ENCODE measurements around the gene AJM1.

AJM1 gene

DNA sequence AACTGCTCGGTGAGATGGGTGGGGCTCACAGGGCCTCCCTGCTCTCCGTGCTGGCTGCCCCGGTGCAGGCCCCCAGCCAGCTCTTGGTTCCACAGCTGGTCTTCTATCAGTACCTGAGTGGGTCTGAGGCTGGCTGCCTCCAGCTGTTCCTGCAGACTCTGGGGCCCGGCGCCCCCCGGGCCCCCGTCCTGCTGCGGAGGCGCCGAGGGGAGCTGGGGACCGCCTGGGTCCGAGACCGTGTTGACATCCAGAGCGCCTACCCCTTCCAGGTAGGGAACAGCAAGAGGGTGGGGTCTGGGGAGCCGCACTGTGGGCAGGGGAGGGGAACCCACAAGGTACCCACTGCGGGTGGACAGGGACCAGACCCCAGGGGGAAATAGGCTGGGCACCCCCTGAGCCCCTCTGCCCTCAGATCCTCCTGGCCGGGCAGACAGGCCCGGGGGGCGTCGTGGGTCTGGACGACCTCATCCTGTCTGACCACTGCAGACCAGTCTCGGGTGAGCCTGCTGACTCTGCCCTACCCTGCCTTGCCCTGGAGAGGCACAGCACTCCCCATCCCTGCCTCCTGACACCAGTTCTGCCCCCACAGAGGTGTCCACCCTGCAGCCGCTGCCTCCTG is 12.7 kb downstream of the AJM1 start:
- no peak overlapping the region for H3K4me3 Mint-ChIP-seq
- H3K9me3 Mint-ChIP-seq, result no peaks in the 10 kb centered on the region
- H3K36me3 Mint-ChIP-seq (ENCODE audit: low read depth), result no peaks in the 10 kb centered on the region
- no peaks in the 10 kb centered on the region for H3K27me3 Mint-ChIP-seq (ENCODE audit: low read depth)
- H3K27ac Mint-ChIP-seq, result no peak overlapping the region
- no peaks in the 10 kb centered on the region for H3K4me1 Mint-ChIP-seq
- TF ChIP-seq, protein P1, sequence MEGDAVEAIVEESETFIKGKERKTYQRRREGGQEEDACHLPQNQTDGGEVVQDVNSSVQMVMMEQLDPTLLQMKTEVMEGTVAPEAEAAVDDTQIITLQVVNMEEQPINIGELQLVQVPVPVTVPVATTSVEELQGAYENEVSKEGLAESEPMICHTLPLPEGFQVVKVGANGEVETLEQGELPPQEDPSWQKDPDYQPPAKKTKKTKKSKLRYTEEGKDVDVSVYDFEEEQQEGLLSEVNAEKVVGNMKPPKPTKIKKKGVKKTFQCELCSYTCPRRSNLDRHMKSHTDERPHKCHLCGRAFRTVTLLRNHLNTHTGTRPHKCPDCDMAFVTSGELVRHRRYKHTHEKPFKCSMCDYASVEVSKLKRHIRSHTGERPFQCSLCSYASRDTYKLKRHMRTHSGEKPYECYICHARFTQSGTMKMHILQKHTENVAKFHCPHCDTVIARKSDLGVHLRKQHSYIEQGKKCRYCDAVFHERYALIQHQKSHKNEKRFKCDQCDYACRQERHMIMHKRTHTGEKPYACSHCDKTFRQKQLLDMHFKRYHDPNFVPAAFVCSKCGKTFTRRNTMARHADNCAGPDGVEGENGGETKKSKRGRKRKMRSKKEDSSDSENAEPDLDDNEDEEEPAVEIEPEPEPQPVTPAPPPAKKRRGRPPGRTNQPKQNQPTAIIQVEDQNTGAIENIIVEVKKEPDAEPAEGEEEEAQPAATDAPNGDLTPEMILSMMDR (IDR thresholded peaks at IDR 0.05; ENCODE audit: unreplicated experiment in 3 of 3), result no peak

DNA sequence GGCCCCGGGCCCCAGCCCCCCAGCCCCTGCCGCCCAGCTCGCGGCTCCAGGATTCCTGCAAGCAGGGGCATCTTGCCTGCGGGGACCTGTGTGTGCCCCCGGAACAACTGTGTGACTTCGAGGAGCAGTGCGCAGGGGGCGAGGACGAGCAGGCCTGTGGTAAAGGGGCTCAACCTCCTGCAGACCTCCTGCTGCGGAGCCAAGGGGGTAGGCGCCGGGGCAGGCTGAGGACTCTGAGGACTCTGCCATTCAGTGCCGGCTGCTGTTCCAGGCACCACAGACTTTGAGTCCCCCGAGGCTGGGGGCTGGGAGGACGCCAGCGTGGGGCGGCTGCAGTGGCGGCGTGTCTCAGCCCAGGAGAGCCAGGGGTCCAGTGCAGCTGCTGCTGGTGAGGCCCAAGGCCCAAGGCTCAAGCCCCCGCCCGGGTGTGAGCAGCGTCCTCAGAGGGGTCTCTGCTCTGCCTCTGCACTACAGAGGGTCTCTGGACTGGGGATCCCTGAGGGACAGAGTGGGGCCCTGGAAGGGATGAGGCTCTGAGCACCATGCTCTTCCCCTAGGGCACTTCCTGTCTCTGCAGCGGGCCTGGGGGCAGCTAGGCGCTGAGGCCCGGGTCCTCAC is 13.3 kb downstream of the AJM1 start:
- Mint-ChIP-seq H3K4me3 (no peak overlapping the region), H3K27ac (no peak overlapping the region), H3K9me3 (no peaks in the 10 kb centered on the region), H3K27me3 (ENCODE audit: low read depth) (no peaks in the 10 kb centered on the region), H3K36me3 (ENCODE audit: low read depth) (no peaks in the 10 kb centered on the region), H3K4me1 (no peaks in the 10 kb centered on the region)
- TF ChIP-seq, protein P1 (IDR thresholded peaks at IDR 0.05; ENCODE audit: unreplicated experiment in 3 of 3), result no peak

DNA sequence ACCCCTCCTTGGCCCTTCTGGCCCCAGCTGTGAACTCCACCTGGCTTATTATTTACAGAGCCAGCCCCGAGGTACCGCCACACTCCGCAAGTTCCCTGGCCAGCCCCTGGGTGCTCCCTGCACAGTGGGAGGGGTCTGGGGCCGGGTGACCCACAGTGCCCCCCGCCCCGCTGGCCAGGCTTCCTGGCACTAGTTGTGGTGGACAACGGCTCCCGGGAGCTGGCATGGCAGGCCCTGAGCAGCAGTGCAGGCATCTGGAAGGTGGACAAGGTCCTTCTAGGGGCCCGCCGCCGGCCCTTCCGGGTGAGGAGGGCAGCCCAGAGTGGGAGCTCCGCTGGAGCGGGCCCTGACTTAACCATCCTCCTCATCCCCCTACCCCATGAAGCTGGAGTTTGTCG is 13.8 kb downstream of the AJM1 start:
- H3K9me3 Mint-ChIP-seq, result no peaks in the 10 kb centered on the region
- no peaks in the 10 kb centered on the region for H3K4me1 Mint-ChIP-seq
- no peak overlapping the region for H3K27ac Mint-ChIP-seq
- no peaks in the 10 kb centered on the region for H3K36me3 Mint-ChIP-seq (ENCODE audit: low read depth)
- no peaks in the 10 kb centered on the region for H3K27me3 Mint-ChIP-seq (ENCODE audit: low read depth)
- TF ChIP-seq, protein P1 (IDR thresholded peaks at IDR 0.05; ENCODE audit: unreplicated experiment in 3 of 3), result no peak
- H3K4me3 Mint-ChIP-seq, result no peak overlapping the region

DNA sequence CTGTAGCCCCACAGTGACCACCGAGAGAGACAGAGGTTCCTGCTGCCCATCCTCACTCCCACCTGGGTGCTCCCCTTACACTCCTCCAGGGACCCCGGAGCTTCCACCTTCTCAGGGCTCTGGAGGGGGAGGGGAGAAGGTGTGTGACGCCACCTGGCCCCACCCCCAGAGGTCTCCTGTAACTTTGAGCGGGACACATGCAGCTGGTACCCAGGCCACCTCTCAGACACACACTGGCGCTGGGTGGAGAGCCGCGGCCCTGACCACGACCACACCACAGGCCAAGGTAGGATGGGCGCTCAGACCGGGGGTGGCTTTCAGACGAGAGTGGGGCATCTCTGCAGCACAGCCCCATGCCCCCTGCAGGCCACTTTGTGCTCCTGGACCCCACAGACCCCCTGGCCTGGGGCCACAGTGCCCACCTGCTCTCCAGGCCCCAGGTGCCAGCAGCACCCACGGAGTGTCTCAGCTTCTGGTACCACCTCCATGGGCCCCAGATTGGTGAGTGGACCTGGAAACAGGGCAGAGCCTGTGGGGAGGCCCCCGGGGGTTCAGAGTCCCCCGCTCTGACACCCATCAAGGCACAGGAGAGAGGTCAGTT is 14.4 kb downstream of the AJM1 start:
- H3K36me3 Mint-ChIP-seq (ENCODE audit: low read depth), result no peaks in the 10 kb centered on the region
- H3K4me3 Mint-ChIP-seq, result no peak overlapping the region
- TF ChIP-seq, protein P1 (IDR thresholded peaks at IDR 0.05; ENCODE audit: unreplicated experiment in 3 of 3), result no peak
- no peaks in the 10 kb centered on the region for H3K4me1 Mint-ChIP-seq
- no peak overlapping the region for H3K27ac Mint-ChIP-seq
- H3K27me3 Mint-ChIP-seq (ENCODE audit: low read depth), result no peaks in the 10 kb centered on the region
- H3K9me3 Mint-ChIP-seq, result no peaks in the 10 kb centered on the region

DNA sequence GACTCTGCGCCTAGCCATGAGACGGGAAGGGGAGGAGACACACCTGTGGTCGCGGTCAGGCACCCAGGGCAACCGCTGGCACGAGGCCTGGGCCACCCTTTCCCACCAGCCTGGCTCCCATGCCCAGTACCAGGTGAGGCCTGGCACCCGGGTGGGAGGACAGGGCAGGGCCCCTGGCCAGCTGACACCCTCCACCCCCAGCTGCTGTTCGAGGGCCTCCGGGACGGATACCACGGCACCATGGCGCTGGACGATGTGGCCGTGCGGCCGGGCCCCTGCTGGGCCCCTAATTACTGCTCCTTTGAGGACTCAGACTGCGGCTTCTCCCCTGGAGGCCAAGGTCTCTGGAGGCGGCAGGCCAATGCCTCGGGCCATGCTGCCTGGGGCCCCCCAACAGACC is 14.9 kb downstream of the AJM1 start:
- no peaks in the 10 kb centered on the region for H3K4me1 Mint-ChIP-seq
- H3K9me3 Mint-ChIP-seq, result no peaks in the 10 kb centered on the region
- H3K27ac Mint-ChIP-seq, result no peak overlapping the region
- H3K4me3 Mint-ChIP-seq, result no peak overlapping the region
- no peaks in the 10 kb centered on the region for H3K36me3 Mint-ChIP-seq (ENCODE audit: low read depth)
- H3K27me3 Mint-ChIP-seq (ENCODE audit: low read depth), result no peaks in the 10 kb centered on the region
- TF ChIP-seq, protein P1 (IDR thresholded peaks at IDR 0.05; ENCODE audit: unreplicated experiment in 3 of 3), result no peak
